ENCODE data around the gene PLPPR5. TPM values are rescaled to one million over a fixed set of nuclear protein-coding genes. Genes with fewer than 3 reads are reported as not detected.

The PLPPR5 gene
- total and polyA plus RNA-seq, 10 of the 15 experiments (the other 5 are each of a cell fraction or from before 2014, with no cell fraction given) = under 0.01 to 0.11 (median 0.02) TPM; not detected in 7

GRCh38 chr1:99007366-99007765 lies 2.7 kb upstream of the PLPPR5 start (continued):
- TF ChIP-seq ETV6 (conservative IDR thresholded peaks at IDR 0.05 in 1 of 2, IDR thresholded peaks at IDR 0.05 in 1 of 2; ENCODE audit: borderline replicate concordance in 1 of 2, low read depth in 1 of 2) (no peak), ZNF687 (IDR thresholded peaks at IDR 0.05) (no peak), SREBF1 (IDR thresholded peaks at IDR 0.05; ENCODE audit: low read length) (no peak), MEF2B (IDR thresholded peaks at IDR 0.05; ENCODE audit: partially characterized antibody, poor library complexity, severe bottlenecking) (no peak), CBFB (IDR thresholded peaks at IDR 0.05; ENCODE audit: low read depth) (no peak), SMARCA5 (IDR thresholded peaks at IDR 0.05) (no peak), RCOR1 (conservative IDR thresholded peaks at IDR 0.05; ENCODE audit: low read depth, low read length) (no peak), GATAD2B (conservative IDR thresholded peaks at IDR 0.05; ENCODE audit: low read depth) (no peak), CBX3 (IDR thresholded peaks at IDR 0.05; ENCODE audit: borderline replicate concordance, low read depth) (no peak)

- SMC1A ChIA-PET (ENCODE audit: uncharacterized antibody, unreplicated experiment) = no interaction called here
- TF ChIP-seq ASH2L (IDR thresholded peaks at IDR 0.05; ENCODE audit: borderline replicate concordance, low read depth) = no peak
- TF ChIP-seq IKZF2 (IDR thresholded peaks at IDR 0.05) = no peak
- TF ChIP-seq IRF5 (IDR thresholded peaks at IDR 0.05; ENCODE audit: borderline replicate concordance) = no peak
- TF ChIP-seq KLF5 (IDR thresholded peaks at IDR 0.05; ENCODE audit: partially characterized antibody) = no peak
- no peak for TF ChIP-seq RBBP5 (conservative IDR thresholded peaks at IDR 0.05)
- TF ChIP-seq ZNF384 (IDR thresholded peaks at IDR 0.05; ENCODE audit: borderline replicate concordance, low read depth, low read length) = no peak
- no peak for TF ChIP-seq YY1 (IDR thresholded peaks at IDR 0.05; ENCODE audit: low read depth, low read length)
- no peak for TF ChIP-seq YBX1 (IDR thresholded peaks at IDR 0.05)
- TF ChIP-seq SMARCA5 (IDR thresholded peaks at IDR 0.05) = no peak
- TF ChIP-seq BCL11A (IDR thresholded peaks at IDR 0.05; ENCODE audit: low read depth, low read length) = no peak
- no peak for TF ChIP-seq NR2C1 (IDR thresholded peaks at IDR 0.05)
- TF ChIP-seq KDM1A (IDR thresholded peaks at IDR 0.05; ENCODE audit: borderline replicate concordance) = no peak
- TF ChIP-seq MAX (IDR thresholded peaks at IDR 0.05; ENCODE audit: low read depth, low read length) = no peak
Observed at GRCh38 chr1:99005537-99005942, 879 bp upstream of the PLPPR5 start.

More at GRCh38 chr1:99005537-99005942, 879 bp upstream of the PLPPR5 start:
- Histone ChIP-seq H3K36me3 (ENCODE audit: control insufficient read depth in 2 of 2, insufficient read depth in 2 of 2, low read length in 1 of 2) (no peaks in the 10 kb centered on the region), H3K4me2 (ENCODE audit: control insufficient read depth, insufficient read depth) (no peak overlapping the region), H3K9ac (ENCODE audit: control insufficient read depth, insufficient read depth, low read length) (no peak overlapping the region), H3K4me3 (no peak overlapping the region), H3K79me2 (ENCODE audit: control insufficient read depth, insufficient read depth, low read length) (no peaks in the 10 kb centered on the region), H3K4me1 (ENCODE audit: control insufficient read depth, insufficient read depth, low read length) (no peaks in the 10 kb centered on the region), H3K27me3 (replicated peaks in 1 of 2; ENCODE audit: control insufficient read depth in 2 of 2, insufficient read depth in 2 of 2, low read length in 1 of 2) (peaks cover 4 to 7% of the 10 kb centered on the region in 2 experiments), H2AFZ (ENCODE audit: control insufficient read depth, low read depth, low read length) (no peak overlapping the region), H3K9me3 (replicated peaks; ENCODE audit: control insufficient read depth, insufficient read depth, low read length) (no peaks in the 10 kb centered on the region), H4K20me1 (ENCODE audit: control insufficient read depth, insufficient read depth) (no peaks in the 10 kb centered on the region), H3K27ac (ENCODE audit: control insufficient read depth, insufficient read depth) (no peak overlapping the region)
- ATAC-seq (no peak), DNase-seq (ENCODE audit: low read depth, low spot score) (no peak), FAIRE-seq (no peak)
- in situ Hi-C loops (cut with MboI) = no loop called here
- CTCF ChIA-PET = no interaction called here
- WGBS (ENCODE audit: insufficient coverage, insufficient replicate concordance, low lambda C conversion rate, missing lambda C conversion rate) = 35% methylated on average over 8 of the region's 8 CpGs
- intact Hi-C loops (cut with micrococcal nuclease; ENCODE audit: unreplicated experiment) = no loop called here
- POLR2A ChIA-PET = no interaction called here
- RAD21 ChIA-PET (ENCODE audit: unreplicated experiment) = no interaction called here
- no TSS peak for BruUV-seq (replicated peaks)

Data from GM12878 (cell line).